Epithelial cell of esophagus (primary cell): ENCODE measurements around the gene BBOF1.

Source experiments
- DNase-seq: peaks from one replicate; pipeline ENCODE4 v3.0.0; 2010; ENCODE audit warnings: low read depth
- H3K4me3 ChIP-seq: 2 replicates; pipeline ENCODE4 v1.5.1; 2011; ENCODE audit warnings: mild to moderate bottlenecking, low read length, control low read depth
- CTCF ChIP-seq: IDR thresholded peaks from 2 replicates; pipeline ENCODE4 v1.5.1; 2011; ENCODE audit warnings: low read depth, mild to moderate bottlenecking, low read length, control low read depth, inconsistent platforms; ENCODE audit not compliant: insufficient read depth; ENCODE audit errors: missing control alignments

Gene BBOF1

GRCh38 chr14:74034572-74034971, 15.4 kb downstream of the BBOF1 start:
- no peak overlapping the region for H3K4me3 ChIP-seq
- no peak for TF ChIP-seq CTCF
- DNase-seq: no peak

GRCh38 chr14:74035556-74035955, 16.4 kb downstream of the BBOF1 start:
- TF ChIP-seq CTCF: no peak
- peak; percentile 44 for DNase-seq
- no peak overlapping the region for H3K4me3 ChIP-seq

- TF ChIP-seq CTCF: peak; percentile 50
- no peak overlapping the region for H3K4me3 ChIP-seq
- peak; percentile 62 for DNase-seq
Measured at GRCh38 chr14:74038020-74038859, 19.1 kb downstream of the BBOF1 start.

GRCh38 chr14:74042296-74042695, 23.1 kb downstream of the BBOF1 start:
- DNase-seq: no peak
- H3K4me3 ChIP-seq: no peak overlapping the region
- TF ChIP-seq CTCF: no peak

- no peak overlapping the region for H3K4me3 ChIP-seq
- no peak for DNase-seq
- TF ChIP-seq CTCF: no peak
Measured at GRCh38 chr14:74045522-74045921, 26.4 kb downstream of the BBOF1 start.

- DNase-seq: peak; percentile 68
- TF ChIP-seq CTCF: no peak
- no peak overlapping the region for H3K4me3 ChIP-seq
Measured at GRCh38 chr14:74048281-74048680, 29.1 kb downstream of the BBOF1 start.

- TF ChIP-seq CTCF: no peak
- no peak for DNase-seq
- no peak overlapping the region for H3K4me3 ChIP-seq
Measured at GRCh38 chr14:74049876-74050495, 30.8 kb downstream of the BBOF1 start.
